ENCODE results near the gene CEP128. TPM values are rescaled to one million over a fixed set of nuclear protein-coding genes. Genes with fewer than 3 reads are reported as not detected.

CEP128 gene
- polyA plus RNA-seq, 3 donors from 2014 or later, result 1.6 to 5.0 (median 2.0) TPM

DNA sequence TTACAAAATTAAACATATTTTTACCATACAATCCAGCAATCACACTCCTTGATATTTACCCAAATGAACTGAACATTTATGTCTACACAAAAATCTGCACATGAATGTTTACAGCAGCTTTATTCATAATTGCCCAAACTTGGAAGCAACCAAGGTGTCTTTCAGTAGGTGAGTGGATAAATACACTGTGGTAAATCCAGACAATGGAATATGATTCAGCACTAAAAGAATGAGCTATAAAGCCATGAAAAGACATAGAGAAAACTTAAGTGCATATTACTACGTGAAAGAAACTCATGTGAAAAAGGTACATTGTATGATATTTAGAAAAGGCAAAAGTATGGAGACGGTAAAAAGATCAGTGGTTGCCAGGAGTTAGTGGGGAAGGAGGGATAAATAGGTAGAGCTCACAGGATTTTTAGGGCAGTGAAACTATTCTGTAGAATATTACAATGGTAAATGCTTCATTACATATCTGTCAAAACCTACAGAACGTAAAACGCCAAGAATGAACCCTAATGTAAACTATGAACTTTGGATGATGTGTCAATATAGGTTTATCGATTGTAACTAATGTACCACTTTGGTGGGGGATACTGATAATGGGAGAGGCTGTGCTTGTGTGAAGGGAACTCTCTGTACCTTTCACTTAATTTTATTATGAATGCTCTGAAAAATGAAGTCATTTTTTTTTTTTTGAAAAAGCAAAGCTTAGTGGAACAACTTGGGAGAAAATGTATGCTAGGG lies 295.7 kb downstream of the CEP128 start:
- Mint-ChIP-seq H3K4me3 (no peak overlapping the region), H3K4me1 (no peaks in the 10 kb centered on the region), H3K27ac (no peak overlapping the region), H3K9me3 (peaks cover 0 to 9% (median 6%) of the 10 kb centered on the region in 6 donors), H3K27me3 (ENCODE audit: low read depth in 3 of 3) (no peaks in the 10 kb centered on the region), H3K36me3 (peaks cover 0 to 10% (median 6%) of the 10 kb centered on the region in 3 donors)
- no peak for DNase-seq

DNA sequence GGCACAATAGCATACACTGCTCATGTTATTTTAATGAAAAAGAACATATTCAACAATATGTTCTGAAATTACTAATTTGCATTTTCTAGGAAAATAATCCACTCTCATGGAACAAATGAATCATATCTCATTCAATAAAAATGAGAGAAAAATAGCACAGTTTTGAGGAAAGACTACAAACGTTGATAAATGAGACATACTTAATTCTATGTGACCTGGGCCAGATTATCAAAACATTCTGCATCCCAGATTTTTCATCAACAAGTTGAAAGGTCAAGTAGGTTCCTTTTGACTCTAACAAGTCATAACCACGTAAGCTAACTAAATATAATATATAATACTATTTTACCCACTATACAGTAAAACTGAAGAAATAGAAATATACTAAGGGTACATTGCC lies 296.7 kb downstream of the CEP128 start:
- Mint-ChIP-seq H3K36me3 (peaks cover 0 to 10% (median 6%) of the 10 kb centered on the region in 3 donors), H3K27me3 (ENCODE audit: low read depth in 3 of 3) (no peaks in the 10 kb centered on the region), H3K4me3 (no peak overlapping the region), H3K4me1 (no peaks in the 10 kb centered on the region), H3K27ac (no peak overlapping the region), H3K9me3 (peaks cover 0 to 8% (median 5%) of the 10 kb centered on the region in 6 donors)
- no peak for DNase-seq

DNA sequence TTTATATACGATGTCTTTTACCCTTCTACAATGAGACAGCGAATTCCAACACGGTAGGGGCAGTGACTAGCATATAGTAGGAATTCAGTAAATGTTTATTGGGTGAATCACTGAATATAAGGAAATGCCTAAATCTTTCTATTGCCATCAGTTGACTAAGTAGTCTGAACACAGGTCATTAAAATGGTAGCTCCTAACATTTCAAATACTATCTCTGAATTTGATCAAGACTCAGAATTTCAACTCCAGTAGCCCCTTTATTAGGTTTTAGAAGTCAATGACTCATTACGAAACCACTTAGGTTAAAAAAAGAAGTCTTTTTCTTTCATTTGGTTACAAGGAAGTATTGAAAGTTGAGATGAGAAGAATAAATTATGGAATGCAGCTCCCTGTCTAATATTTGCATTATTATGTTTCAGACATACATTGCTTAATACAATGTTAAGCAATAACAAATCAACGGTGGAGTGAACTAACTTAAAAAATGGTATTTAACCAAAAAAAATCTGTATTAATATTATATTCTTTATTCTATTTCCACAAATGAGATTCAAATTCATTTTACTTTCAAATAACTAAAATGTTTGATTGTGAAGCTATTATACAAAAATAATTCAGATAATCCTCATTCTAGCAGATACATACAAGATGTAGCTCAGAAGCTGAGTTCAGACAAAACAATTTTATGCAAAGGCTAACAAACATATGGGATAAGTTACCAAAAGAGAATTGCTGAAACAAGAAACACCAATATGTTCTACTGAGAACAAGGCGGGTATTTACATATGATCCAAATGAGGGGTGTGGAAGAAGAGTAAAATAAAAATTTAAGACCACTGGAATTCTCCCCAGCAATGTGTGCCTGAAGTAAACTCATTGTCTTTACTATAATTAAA lies 302.7 kb downstream of the CEP128 start:
- Mint-ChIP-seq H3K4me3 (no peak overlapping the region), H3K27ac (no peak overlapping the region), H3K36me3 (peaks cover 10 to 20% (median 12%) of the 10 kb centered on the region in 3 donors), H3K4me1 (no peaks in the 10 kb centered on the region), H3K9me3 (peaks cover 3 to 13% (median 9%) of the 10 kb centered on the region in 6 donors), H3K27me3 (ENCODE audit: low read depth in 3 of 3) (no peaks in the 10 kb centered on the region)
- DNase-seq, result no peak

DNA sequence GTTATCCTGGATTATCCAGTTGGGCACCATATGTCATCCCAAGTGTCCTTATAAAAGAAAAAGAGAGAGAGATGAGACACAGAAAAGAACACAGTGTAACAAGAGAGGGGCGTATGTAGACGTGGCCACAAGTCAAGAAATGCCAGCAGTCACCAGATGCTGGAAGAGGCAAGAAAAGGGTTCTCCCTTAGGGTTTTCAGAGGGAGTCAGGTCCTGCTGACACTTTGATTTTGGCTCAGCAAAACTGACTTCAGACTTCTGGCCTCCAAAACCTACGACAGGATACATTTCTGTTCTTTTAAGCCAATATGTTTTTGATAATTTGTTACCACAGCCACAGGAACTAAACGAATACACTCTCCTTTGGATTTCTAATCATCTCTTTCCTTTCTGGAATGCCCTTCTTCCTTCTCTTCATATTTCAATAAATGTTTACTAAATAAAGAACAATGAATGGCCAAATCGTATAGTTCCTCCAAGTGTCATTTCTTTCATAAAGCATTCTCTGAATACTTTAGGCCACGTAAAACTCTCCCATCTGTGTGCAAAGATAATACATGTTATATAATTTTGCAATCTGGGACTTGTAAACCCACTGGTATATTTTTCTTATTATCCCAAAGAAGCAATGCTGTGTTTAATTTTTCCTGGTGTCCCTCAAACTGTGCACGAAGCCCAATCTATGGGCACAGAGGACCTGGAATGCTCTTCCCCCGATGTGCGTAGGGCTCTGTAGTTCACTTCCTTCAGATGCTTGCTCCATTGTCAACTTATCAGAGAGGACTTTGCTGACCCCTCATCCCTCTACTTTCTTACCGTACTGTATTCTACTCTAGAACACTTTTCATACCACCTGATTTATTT lies 303.6 kb downstream of the CEP128 start:
- Mint-ChIP-seq H3K27me3 (ENCODE audit: low read depth in 3 of 3) (no peaks in the 10 kb centered on the region), H3K4me1 (no peaks in the 10 kb centered on the region), H3K4me3 (no peak overlapping the region), H3K9me3 (peaks cover 3 to 13% (median 10%) of the 10 kb centered on the region in 6 donors), H3K27ac (no peak overlapping the region), H3K36me3 (peaks cover 10 to 17% (median 12%) of the 10 kb centered on the region in 3 donors)
- no peak for DNase-seq

DNA sequence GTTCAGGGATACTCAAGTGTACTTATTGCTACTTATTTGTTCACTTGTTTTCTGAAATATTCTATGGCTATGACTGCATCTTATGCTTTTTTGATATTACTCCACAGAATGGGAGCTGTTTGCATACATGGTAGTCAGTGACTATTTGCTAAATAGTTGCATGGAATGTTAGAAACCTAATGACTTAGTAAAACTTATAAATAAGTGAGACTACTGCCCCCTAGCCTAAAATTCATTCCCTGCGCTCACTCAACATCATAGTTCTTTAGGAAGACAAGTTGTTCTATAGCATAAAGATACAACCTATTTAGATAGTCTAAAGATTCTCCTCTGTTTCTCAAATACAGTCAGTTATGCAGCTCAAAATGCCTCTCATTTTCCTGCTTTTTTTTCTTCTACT lies 305.5 kb downstream of the CEP128 start:
- Mint-ChIP-seq H3K27ac (no peak overlapping the region), H3K4me3 (no peak overlapping the region), H3K9me3 (peaks cover 1 to 14% (median 9%) of the 10 kb centered on the region in 6 donors), H3K36me3 (peaks cover 7 to 11% (median 10%) of the 10 kb centered on the region in 3 donors), H3K4me1 (no peaks in the 10 kb centered on the region), H3K27me3 (ENCODE audit: low read depth in 3 of 3) (no peaks in the 10 kb centered on the region)
- no peak for DNase-seq

DNA sequence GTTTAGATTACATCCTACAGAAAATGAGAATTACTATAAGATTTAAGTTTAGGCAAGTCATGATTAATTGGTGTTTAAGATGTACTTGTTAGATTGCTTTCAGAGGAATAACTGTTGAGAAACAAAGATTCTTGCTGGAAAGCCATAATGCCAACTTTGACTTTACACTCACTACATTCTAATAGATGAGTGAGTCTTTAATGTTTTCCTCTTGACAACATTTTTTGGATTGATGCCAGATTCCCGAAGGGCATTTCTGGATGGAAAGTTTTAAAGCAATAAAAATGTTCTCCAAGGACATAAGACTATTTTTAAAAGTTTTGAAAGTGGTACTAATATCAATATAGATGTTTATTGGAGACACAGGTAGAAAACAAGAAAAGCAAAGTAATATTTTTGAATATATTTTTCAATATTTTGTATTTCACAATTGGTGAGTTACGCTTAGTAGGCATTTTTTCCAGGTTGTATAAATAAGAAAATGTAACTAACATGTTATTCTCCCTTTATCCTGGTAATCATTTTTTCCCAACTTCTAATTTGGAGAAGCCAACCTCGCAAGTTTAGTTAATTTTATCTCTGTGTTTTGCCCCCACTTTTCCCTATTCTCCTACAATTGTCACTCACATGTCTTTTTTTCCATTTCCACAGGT lies 307.3 kb downstream of the CEP128 start:
- peaks cover 0 to 13% (median 9%) of the 10 kb centered on the region in 6 donors for H3K9me3 Mint-ChIP-seq
- H3K36me3 Mint-ChIP-seq, result peaks cover 7 to 11% (median 10%) of the 10 kb centered on the region in 3 donors
- no peak for DNase-seq
- no peaks in the 10 kb centered on the region for H3K4me1 Mint-ChIP-seq
- H3K27ac Mint-ChIP-seq, result no peak overlapping the region
- no peak overlapping the region for H3K4me3 Mint-ChIP-seq
- no peaks in the 10 kb centered on the region for H3K27me3 Mint-ChIP-seq (ENCODE audit: low read depth in 3 of 3)

DNA sequence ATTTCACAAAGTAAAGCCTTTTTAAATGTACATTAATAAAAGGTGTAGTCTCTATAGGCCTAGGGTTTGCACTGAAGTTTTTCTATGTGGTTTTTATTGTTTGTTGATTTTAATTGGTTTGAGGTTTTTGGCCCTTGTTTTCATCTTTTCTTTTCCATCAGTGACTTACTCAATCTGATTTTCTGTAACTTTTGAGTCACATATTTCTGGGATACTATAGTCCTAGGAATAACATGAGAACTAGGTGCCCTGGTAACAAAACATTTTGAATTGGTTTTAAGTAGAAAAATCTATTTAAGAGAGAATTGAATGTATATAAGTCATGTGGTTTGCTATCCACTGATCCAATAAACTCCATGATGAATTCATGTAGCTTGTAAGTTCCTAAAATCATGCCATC lies 311.9 kb downstream of the CEP128 start:
- Mint-ChIP-seq H3K4me3 (no peak overlapping the region), H3K4me1 (no peaks in the 10 kb centered on the region), H3K27me3 (ENCODE audit: low read depth in 3 of 3) (peaks cover 0 to 3% (median 0%) of the 10 kb centered on the region in 3 donors), H3K36me3 (peaks cover 0 to 4% (median 2%) of the 10 kb centered on the region in 3 donors), H3K9me3 (peaks cover 5 to 39% (median 13%) of the 10 kb centered on the region in 6 donors), H3K27ac (no peak overlapping the region)
- no peak for DNase-seq

DNA sequence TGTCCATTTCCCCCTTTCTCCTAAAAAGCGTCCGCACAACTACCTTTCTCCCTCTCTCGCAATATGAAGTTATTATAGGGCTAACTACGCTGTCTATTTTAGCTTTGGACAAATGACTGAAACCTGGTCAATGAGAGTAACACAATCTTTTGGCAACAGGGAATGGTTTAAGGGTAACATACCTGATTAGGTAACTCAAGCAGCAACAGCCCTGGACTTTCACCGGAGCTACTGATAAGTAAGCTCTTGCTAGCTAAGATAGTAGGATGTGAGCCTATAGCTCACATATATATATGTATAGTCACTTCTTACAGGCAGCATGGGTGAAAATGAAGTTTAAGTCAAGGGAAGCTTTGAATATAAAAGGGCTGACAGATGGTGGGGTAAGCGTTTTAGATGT lies 313.0 kb downstream of the CEP128 start:
- no peak overlapping the region for H3K27ac Mint-ChIP-seq
- peaks cover 0 to 4% (median 0%) of the 10 kb centered on the region in 3 donors for H3K36me3 Mint-ChIP-seq
- no peak for DNase-seq
- no peaks in the 10 kb centered on the region for H3K4me1 Mint-ChIP-seq
- peaks cover 0 to 3% (median 0%) of the 10 kb centered on the region in 3 donors for H3K27me3 Mint-ChIP-seq (ENCODE audit: low read depth in 3 of 3)
- H3K4me3 Mint-ChIP-seq, result no peak overlapping the region
- H3K9me3 Mint-ChIP-seq, result peaks cover 9 to 47% (median 19%) of the 10 kb centered on the region in 6 donors

DNA sequence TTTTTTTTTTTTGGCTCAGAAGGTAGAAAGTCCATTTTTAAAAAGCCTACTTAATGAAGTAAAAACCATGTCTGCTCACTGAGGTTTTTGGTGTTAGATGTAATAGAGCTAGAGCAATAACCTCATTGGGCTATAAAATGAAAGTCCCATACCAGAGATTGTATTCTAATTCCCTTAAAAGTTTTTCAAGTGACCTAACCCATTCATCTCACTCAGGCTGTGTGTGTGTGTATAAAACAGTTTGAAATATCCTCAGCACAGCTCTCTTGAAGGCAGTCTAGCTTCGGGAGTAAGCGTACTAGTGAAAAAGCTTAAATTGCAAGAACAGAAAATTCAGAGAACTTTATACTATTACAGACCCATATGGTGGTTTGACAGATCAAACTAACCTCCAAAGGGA lies 313.8 kb downstream of the CEP128 start:
- H3K4me1 Mint-ChIP-seq, result no peaks in the 10 kb centered on the region
- H3K27ac Mint-ChIP-seq, result no peak overlapping the region
- H3K36me3 Mint-ChIP-seq, result peaks cover 0 to 4% (median 0%) of the 10 kb centered on the region in 3 donors
- H3K27me3 Mint-ChIP-seq (ENCODE audit: low read depth in 3 of 3), result peaks cover 0 to 3% (median 0%) of the 10 kb centered on the region in 3 donors
- no peak overlapping the region for H3K4me3 Mint-ChIP-seq
- no peak for DNase-seq
- peaks cover 9 to 44% (median 19%) of the 10 kb centered on the region in 6 donors for H3K9me3 Mint-ChIP-seq

DNA sequence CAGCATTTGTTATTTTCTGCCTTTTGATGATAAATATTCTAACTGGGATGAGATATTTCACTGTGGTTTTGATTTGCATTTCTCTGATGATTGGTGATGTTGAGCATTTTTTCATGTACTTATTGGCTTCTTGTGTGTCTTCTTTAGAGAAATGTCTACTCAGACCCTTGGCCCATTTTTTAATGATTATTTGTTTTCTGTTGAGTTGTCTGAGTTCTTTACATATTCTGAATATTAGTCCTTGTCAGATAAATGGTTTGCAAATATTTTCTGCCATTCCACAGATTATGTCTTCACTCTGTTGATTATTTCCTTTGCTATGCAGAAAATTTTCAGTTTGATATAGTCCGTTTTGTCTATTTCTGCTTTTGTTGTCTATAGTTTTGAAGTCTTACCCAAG lies 317.0 kb downstream of the CEP128 start:
- Mint-ChIP-seq H3K27me3 (ENCODE audit: low read depth in 3 of 3) (peaks cover 0 to 3% (median 0%) of the 10 kb centered on the region in 3 donors), H3K9me3 (peaks cover 11 to 63% (median 27%) of the 10 kb centered on the region in 6 donors), H3K27ac (no peak overlapping the region), H3K4me3 (no peak overlapping the region), H3K4me1 (no peaks in the 10 kb centered on the region), H3K36me3 (peaks cover 0 to 4% (median 4%) of the 10 kb centered on the region in 3 donors)
- DNase-seq, result no peak

DNA sequence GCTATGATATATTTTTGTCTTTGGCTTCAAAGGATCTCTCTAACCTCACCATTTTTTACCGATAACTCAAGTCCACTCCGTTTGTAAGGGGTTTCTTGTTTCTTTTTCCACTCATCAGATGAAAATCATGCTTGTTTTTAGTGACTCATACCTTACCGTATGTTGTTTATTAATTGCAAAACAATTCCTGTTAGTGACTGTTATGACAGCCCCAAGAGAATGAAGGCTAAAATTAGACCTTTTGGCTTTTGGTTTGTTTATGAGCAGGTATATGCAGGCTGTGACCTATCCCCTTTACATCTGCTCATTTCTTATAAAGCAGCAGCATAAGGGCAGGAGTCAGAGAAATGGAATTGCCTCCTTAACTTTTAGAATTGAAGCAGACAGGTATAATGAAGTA lies 319.8 kb downstream of the CEP128 start:
- DNase-seq, result no peak
- H3K4me1 Mint-ChIP-seq, result no peaks in the 10 kb centered on the region
- H3K4me3 Mint-ChIP-seq, result no peak overlapping the region
- peaks cover 14 to 56% (median 25%) of the 10 kb centered on the region in 6 donors for H3K9me3 Mint-ChIP-seq
- peaks cover 0 to 3% (median 2%) of the 10 kb centered on the region in 3 donors for H3K27me3 Mint-ChIP-seq (ENCODE audit: low read depth in 3 of 3)
- no peak overlapping the region for H3K27ac Mint-ChIP-seq
- peaks cover 0 to 4% (median 4%) of the 10 kb centered on the region in 3 donors for H3K36me3 Mint-ChIP-seq

DNA sequence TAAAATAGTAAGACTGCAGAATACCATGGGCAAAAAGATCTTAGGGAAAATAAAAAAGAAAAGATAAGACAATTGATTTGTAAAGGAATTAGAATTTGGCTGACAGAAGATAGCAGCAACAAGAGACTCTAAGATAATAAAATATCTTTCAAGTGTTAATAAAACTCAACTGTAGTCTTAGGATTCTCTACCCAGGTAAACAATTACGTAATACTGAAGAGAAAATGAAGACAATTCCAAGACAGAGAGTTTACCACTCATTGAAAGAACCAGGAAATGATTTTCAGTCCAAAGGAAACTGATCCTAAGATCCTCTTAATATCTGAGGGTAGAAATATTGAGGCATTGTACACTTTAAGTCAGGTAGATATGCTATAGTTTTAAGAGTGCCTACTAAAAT lies 321.1 kb downstream of the CEP128 start:
- Mint-ChIP-seq H3K4me3 (no peak overlapping the region), H3K36me3 (peaks cover 0 to 4% (median 3%) of the 10 kb centered on the region in 3 donors), H3K9me3 (peaks cover 11 to 47% (median 22%) of the 10 kb centered on the region in 6 donors), H3K27ac (no peak overlapping the region), H3K27me3 (ENCODE audit: low read depth in 3 of 3) (peaks cover 0 to 2% (median 2%) of the 10 kb centered on the region in 3 donors), H3K4me1 (no peaks in the 10 kb centered on the region)
- no peak for DNase-seq

Measured in immature natural killer cell (primary cell).